Ramos (cell line): ENCODE measurements around the gene CNN2.

Experiments used
- in situ Hi-C: fragments of 300-500 bp; cut with MboI; formaldehyde crosslinking; loops from one replicate; pipeline ENCODE4 v1.14.3; 2022; ENCODE audit warnings: low sequenced_read_pairs; ENCODE audit not compliant: unreplicated experiment

Gene CNN2

DNA sequence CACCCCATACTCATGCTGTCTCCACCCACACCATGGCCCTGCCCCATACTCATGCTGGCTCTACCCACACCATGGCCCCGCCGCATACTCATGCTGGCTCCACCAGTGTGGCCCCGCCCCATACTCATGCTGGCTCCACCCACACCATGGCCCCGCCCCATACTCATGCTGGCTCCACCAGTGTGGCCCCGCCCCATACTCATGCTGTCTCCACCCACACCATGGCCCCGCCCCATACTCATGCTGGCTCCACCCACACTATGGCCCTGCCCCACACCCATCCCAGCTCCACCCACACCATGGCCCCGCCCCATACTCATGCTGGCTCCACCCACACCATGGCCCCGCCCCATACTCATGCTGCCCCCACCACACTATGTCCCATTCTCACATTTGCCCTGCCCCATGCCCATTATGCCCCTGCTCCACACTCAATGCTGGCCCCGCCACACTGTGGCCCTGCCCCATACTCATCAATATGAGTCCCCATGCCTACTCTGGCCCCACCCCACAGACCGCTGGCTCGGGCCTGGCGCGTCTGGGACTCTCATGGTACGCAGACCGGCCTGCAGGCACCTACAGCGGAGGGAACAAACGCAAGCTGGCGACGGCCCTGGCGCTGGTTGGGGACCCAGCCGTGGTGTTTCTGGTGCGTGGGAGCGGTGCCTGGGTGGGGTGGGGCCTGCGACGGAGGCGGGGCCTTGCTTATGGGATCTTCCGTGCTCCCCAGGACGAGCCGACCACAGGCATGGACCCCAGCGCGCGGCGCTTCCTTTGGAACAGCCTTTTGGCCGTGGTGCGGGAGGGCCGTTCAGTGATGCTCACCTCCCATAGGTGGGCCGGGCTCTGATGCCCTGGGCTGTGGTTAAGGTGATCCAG lies 36.9 kb downstream of the CNN2 start:
- in situ Hi-C loops: no loop called here

DNA sequence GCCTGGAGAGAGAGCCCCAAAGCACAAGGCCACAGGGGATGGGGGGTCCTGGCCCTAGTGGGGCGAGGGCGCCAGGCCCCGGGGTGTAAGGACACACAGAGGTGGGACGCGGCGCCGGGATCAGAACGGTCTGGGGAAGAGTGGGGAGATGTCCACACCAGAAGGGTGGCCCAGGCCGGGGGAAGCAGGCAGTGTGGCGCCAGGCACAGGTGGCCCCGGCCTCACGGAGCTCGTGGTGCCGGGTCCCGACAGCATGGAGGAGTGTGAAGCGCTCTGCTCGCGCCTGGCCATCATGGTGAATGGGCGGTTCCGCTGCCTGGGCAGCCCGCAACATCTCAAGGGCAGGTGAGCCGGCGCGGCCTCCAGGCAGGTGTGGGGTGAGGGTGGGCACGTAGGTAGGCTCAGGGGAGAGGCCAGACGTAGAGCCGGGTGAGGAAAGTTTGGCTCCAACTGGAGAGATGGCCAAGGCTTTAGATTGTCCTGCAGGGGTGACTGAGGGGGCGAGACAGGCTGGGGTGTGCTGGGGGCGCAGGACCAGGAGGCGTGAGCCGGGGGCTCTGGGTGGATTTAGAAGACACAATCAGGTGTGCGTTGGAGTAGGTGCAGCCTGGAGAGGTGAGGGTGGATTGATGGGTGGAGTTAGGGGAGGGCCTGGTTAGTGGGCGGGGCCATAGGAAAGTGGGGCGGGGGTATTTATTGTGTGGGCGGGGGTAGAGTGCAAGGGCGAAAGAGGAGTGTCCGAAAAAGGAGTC lies 37.7 kb downstream of the CNN2 start:
- in situ Hi-C loops: no loop called here

DNA sequence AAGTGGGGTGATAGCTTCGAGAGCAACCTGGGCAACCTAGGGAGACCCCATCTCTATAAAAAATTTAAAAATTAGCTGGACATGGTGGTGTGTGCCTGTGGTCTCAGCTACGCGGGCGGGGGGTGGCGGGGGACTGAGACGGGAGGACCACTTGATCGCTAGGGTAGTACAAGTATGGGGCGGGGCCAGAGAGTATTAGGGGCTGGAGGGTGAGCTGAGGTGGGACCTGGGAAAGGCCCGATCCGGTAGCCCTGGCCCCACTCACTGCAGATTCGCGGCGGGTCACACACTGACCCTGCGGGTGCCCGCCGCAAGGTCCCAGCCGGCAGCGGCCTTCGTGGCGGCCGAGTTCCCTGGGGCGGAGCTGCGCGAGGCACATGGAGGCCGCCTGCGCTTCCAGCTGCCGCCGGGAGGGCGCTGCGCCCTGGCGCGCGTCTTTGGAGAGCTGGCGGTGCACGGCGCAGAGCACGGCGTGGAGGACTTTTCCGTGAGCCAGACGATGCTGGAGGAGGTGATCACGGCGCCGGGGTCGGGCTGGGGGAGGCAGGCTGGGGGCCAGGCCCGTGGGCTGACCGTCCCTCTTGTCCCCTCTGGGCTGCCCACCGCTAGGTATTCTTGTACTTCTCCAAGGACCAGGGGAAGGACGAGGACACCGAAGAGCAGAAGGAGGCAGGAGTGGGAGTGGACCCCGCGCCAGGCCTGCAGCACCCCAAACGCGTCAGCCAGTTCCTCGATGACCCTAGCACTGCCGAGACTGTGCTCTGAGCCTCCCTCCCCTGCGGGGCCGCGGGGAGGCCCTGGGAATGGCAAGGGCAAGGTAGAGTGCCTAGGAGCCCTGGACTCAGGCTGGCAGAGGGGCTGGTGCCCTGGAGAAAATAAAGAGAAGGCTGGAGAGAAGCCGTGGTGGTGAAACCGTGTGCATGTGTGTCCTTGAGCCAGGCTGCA lies 38.5 kb downstream of the CNN2 start:
- in situ Hi-C loops: no loop called here

DNA sequence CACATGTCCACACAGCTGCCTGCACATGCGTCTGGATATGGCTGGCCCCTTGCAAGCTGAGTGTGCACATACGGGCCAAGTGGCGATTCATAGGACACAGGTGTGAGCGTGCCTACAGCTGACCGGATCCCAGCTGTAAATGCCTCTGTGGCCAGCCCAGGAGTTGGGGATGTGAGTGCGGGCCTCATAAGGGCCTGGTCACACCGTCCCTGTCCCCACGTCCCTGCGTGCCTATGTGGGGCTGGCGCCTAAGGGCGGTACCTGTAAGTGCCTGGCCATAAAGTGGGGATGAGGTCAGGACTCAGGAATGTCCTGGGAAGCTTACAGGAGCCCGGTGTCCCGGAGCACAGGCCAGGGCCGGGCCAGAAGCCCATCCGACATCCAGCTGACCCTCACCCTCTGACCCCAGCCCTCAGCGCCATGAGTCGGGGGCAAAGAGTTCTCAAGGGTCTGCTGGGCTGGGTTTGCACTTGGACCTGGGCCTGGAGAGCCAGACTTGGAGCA lies 39.2 kb downstream of the CNN2 start:
- in situ Hi-C loops: no loop called here

- in situ Hi-C loops: no loop called here
Measured at GRCh38 chr19:1066251-1066747, 39.9 kb downstream of the CNN2 start.

DNA sequence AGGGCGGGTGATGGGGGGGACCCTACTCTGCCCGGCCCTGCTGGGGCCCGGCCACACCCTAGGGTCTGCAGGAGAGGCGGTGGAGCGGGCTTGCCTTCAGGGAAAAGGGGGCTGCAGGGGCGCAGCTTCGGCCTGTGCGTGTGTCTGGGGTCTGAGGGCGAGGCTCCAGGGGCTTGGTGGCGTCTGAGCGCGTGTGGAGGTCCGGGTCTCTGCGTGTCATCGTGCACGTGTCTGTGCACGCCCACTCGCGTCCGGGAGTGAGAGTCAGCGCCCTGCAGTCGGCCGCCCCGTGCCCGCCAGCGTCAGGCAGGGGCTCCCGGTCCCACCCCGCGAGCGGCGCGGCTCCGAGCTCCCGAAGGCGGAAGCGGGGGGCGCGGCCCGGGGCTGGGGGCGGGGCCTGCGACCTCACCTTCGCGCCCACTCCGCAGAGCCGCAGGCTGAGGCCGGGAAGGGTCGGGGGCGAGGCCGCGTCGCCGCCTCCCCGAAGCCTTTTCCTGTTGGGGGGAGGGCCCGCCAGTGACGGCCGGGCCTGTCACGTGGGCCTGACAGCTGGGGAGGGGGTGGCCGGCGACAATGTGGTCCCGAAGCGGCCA lies 40.4 kb downstream of the CNN2 start, which contains the start of gene ARHGAP45:
TSS of gene ARHGAP45 (plus strand) at position 420 of the 593 bp plus-strand sequence. CDS start 239 bp downstream, outside the sequence.
- in situ Hi-C loops: no loop called here

DNA sequence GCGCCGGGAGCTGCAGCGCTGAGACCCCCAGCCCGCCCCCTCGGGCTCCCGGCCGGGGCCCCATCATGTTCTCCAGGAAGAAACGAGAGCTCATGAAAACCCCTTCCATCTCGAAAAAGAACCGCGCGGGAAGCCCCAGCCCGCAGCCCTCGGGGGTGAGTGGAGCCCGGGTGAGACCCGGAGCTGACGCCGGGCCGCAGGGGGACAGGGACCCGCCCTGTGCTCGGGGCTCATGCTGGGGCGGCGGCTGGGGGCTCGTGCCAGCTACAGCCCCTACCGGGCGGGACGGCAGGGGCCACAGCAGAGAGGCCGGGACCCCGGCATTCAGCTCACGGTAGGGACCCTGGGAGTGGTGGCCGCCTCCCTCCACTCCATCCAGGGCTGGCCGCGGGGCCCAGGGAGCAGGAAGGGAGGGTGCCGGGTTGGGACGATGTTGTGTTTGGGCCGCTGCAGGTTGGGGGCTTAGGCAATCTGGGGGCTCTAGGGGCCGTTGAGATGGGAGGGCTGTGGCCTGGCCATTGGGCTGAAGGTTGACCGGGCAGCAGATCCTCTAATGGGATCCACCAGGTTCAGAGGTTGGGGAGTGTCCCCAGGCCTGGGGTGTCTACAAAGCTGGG lies 41.0 kb downstream of the CNN2 start:
- in situ Hi-C loops: no loop called here

- in situ Hi-C loops: no loop called here
Measured at GRCh38 chr19:1068009-1069001, 41.9 kb downstream of the CNN2 start.

DNA sequence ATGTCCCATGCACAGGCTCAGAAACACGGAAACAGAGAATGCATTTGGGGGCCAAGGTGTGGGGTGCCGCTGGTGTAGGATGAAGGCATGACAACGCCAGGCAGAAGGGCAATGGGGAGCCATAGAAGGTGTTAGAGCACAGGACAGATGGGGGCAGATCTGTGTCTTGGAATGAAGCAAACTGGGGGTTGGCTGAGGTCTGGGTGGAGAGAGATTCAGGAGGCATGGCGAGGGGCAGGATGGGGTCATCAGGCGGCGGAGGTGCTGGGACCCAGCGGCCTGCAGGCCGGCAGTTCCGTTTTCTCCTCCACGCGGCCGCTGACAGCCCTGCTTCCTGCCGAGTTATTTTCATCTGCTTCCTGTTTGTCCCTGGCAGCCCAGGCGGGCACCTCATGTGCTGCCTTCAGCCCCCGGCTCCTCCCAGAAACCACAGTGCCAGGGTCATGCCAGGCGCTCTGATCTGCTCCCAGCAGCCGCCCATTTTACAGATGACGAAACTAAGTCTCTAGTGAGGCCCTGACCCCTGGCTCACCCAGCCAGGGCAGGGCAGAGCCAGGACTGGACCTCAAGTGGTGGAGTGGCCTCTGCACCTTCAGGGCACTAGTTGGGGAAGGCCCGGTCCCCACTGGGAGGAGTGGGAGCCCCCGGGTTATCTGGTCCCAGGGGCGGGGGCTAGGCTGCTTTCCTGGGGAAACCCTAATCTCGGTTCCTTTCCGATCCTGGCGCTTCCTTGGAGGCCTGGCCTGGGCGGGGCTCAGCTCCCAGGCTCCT lies 42.8 kb downstream of the CNN2 start:
- in situ Hi-C loops: no loop called here

DNA sequence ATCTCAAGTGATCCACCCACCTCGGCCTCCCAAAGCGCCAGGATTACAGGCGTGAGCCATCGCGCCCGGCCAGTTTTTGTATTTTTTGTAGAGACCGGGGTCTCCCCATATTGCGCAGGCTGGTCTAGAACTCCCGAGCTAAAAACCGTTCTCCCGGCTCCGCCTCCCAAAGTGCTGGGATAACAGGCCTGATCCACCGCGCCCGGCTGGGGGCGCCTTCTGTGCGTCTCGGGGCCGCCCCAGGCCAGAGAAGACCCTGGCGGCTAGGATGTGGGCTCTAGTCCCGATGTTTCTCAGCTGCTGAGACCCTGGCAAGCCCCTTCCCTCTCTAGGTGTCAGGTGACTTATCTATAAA lies 44.1 kb downstream of the CNN2 start:
- in situ Hi-C loops: no loop called here

DNA sequence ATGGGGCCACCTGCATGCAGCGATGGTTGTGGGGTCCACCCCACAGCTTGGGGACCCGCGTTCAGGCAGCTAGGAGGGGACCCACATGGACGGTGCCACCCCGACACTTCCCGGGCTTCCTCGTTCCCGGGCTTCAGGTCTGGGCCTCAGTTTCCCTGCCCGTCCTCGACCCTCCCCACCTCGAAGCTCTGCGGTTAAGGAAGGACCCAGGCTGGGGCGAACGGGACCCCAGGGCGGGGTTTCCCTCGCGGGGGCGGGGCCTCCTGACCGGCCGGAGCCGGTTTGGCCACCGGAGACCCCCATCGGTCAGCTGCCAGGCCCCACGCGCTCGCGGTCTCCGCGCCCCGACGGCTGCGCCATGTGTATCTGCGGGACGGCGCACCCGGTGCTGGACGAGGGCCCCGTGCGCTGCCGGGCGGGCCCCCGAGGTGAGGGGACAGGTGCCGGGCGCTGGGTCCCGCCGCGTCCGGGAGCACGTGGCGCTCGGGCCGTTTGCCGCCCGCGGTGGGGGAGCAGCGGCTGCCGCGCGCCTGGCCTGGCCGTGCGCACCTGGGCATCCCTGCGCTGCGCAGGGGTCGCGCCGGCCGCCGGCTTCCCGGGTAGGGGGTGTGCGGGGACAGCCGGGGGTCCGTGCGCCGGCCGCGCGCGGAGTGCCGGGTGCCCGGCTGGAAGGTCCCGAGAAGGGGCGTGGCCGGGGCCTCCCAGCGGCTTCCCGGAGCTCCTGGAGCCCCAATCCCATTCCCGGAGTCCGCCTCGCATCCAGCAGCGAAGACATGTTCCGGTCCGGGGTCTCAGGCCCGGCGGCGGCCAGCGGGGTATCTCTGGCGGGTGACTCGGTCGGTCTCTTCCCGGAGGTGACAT lies 44.8 kb downstream of the CNN2 start:
- in situ Hi-C loops: no loop called here

DNA sequence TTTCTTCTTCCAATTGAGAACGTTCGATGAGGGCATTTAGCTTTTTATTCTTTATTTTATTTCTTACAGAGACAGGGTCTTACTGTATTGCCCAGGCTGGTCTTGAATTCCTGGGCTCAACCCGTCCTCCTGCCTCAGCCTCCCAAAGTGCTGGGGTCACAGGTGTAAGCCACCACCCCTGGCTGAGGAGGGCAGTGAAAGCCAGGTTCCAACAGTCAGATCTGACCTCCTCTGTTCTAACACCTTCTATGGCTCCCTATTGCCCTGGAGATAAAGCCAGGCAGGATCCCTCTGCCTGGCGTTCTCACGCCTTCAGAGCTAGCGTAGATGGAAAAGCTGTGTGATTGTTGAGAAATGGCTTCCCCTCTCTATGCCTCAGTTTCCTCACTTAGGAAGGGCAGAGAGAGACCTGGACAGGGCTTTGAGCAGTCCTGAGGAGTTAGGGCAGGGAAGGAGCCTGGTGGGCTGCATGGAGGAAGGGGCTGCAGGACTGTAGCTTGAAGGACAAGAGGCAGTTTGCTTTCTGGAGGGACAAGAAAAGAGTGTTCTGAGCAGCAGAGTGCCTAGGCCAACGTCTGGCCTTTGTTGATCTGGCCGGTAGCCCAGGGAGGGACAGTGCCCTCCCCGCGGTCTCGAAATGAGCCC lies 46.1 kb downstream of the CNN2 start:
- in situ Hi-C loops: no loop called here

- in situ Hi-C loops: no loop called here
Measured at GRCh38 chr19:1073063-1073955, 46.9 kb downstream of the CNN2 start.

GRCh38 chr19:1073956-1074517 lies 47.6 kb downstream of the CNN2 start:
- in situ Hi-C loops: no loop called here
